HepG2 (cell line): Measurements from ENCODE around the gene ARHGEF10L. TPM values are rescaled to one million over a fixed set of nuclear protein-coding genes. Genes with fewer than 3 reads are reported as not detected.

Experiments
- EZH2 ChIP-seq: conservative IDR thresholded peaks from 2 replicates; pipeline ENCODE4 v1.6.1; 2012; ENCODE audit warnings: mild to moderate bottlenecking, low read depth, low read length, moderate library complexity
- GPN1 ChIP-seq: sonication (generic); formaldehyde crosslinking; IDR thresholded peaks from 2 replicates; pipeline ENCODE4 v1.5.1; 2020; ENCODE audit warnings: missing genetic modification reagents, borderline replicate concordance
- NFRKB ChIP-seq: fragments of 450-650 bp; IDR thresholded peaks from 2 replicates; pipeline ENCODE4 v1.6.1; 2017
- TSC22D2 ChIP-seq: sonication (generic); formaldehyde crosslinking; IDR thresholded peaks from 2 replicates; pipeline ENCODE4 v1.5.1; 2020; ENCODE audit warnings: missing genetic modification reagents, mild to moderate bottlenecking, borderline replicate concordance
- ZNF124 ChIP-seq: sonication (generic); formaldehyde crosslinking; IDR thresholded peaks from 2 replicates; pipeline ENCODE4 v1.4.0; 2020; ENCODE audit warnings: missing genetic modification reagents
- ZNF569 ChIP-seq: sonication (generic); formaldehyde crosslinking; IDR thresholded peaks from 2 replicates; pipeline ENCODE4 v1.5.0; 2020; ENCODE audit warnings: mild to moderate bottlenecking, missing genetic modification reagents, moderate library complexity, borderline replicate concordance
- ZNF646 ChIP-seq: sonication (generic); formaldehyde crosslinking; IDR thresholded peaks from 2 replicates; pipeline ENCODE4 v1.9.0; 2021; ENCODE audit warnings: mild to moderate bottlenecking, missing genetic modification reagents
- ZNF652 ChIP-seq: IDR thresholded peaks from 2 replicates; pipeline ENCODE4 v1.6.1; 2016; ENCODE audit warnings: low read depth, borderline replicate concordance
- polyA plus RNA-seq, 8 experiments: library from polyadenylated mRNA; depleted of rRNA in 3 of 8; stranded (reverse) in 7 of 8; unstranded in 1 of 8; fragments of >200 nt; fragmentation: Illumina TruSeq in 4 of 8; extraction: Trizol in 4 of 8; gene quantifications; 2 replicates each; pipeline versions ENCODE4 v1.2.1 to v1.2.3, GENCODE V29; 2011 to 2016; ENCODE audit warnings: low read depth in 4 of 8, missing spikeins in 1 of 8, mixed read lengths in 1 of 8; ENCODE audit not compliant: insufficient read depth in 1 of 8
- total RNA-seq, 5 experiments: library from RNA; depleted of rRNA; stranded (reverse); fragments of >200 nt; fragmentation: Illumina TruSeq; extraction: Trizol; gene quantifications; 2 replicates each; pipeline ENCODE4 v1.2.3, GENCODE V29; 2016; ENCODE audit warnings: low read depth in 1 of 5
- TF ChIP-seq, protein P1 (sequence below): sonication (generic); formaldehyde crosslinking; IDR thresholded peaks from 2 replicates; pipeline ENCODE4 v1.8.0; 2022; ENCODE audit warnings: mild to moderate bottlenecking, missing genetic modification reagents; ENCODE audit not compliant: insufficient replicate concordance
- TF ChIP-seq, protein P2 (sequence below), 2 experiments: sonication (generic) in 1 of 2; formaldehyde crosslinking in 1 of 2; IDR thresholded peaks; 2 replicates each; pipeline versions ENCODE4 v1.6.1 to v1.9.0; 2014 to 2022; ENCODE audit warnings: antibody characterized with exemption in 1 of 2, borderline replicate concordance in 1 of 2, inconsistent platforms in 1 of 2, low read depth in 1 of 2, missing genetic modification reagents in 1 of 2

ARHGEF10L gene
- total and polyA plus RNA-seq, 2 of the 13 experiments (the other 11 are each of a cell fraction or from before 2014, with no cell fraction given): 46.5 to 78.3 TPM

GRCh38 chr1:17581389-17582123, 42.1 kb downstream of the ARHGEF10L start (continued):
- TF ChIP-seq ZNF646 (CRISPR knock-in tag) (no peak), ZNF652 (CRISPR knock-in tag) (no peak; the same call in 1 of the 2 replicates), NFRKB (no peak), GPN1 (CRISPR knock-in tag) (no peak), EZH2 (no peak), ZNF569 (no peak), TSC22D2 (CRISPR knock-in tag) (no peak), ZNF124 (0 out of 2 replicates have a peak, but pooled peaks have one; percentile 26)
- TF ChIP-seq, protein P1, sequence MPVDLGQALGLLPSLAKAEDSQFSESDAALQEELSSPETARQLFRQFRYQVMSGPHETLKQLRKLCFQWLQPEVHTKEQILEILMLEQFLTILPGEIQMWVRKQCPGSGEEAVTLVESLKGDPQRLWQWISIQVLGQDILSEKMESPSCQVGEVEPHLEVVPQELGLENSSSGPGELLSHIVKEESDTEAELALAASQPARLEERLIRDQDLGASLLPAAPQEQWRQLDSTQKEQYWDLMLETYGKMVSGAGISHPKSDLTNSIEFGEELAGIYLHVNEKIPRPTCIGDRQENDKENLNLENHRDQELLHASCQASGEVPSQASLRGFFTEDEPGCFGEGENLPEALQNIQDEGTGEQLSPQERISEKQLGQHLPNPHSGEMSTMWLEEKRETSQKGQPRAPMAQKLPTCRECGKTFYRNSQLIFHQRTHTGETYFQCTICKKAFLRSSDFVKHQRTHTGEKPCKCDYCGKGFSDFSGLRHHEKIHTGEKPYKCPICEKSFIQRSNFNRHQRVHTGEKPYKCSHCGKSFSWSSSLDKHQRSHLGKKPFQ (CRISPR knock-in tag): no peak
- TF ChIP-seq, protein P2, sequence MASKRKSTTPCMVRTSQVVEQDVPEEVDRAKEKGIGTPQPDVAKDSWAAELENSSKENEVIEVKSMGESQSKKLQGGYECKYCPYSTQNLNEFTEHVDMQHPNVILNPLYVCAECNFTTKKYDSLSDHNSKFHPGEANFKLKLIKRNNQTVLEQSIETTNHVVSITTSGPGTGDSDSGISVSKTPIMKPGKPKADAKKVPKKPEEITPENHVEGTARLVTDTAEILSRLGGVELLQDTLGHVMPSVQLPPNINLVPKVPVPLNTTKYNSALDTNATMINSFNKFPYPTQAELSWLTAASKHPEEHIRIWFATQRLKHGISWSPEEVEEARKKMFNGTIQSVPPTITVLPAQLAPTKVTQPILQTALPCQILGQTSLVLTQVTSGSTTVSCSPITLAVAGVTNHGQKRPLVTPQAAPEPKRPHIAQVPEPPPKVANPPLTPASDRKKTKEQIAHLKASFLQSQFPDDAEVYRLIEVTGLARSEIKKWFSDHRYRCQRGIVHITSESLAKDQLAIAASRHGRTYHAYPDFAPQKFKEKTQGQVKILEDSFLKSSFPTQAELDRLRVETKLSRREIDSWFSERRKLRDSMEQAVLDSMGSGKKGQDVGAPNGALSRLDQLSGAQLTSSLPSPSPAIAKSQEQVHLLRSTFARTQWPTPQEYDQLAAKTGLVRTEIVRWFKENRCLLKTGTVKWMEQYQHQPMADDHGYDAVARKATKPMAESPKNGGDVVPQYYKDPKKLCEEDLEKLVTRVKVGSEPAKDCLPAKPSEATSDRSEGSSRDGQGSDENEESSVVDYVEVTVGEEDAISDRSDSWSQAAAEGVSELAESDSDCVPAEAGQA (IDR thresholded peaks at IDR 0.05; ENCODE audit: low read depth): 0 out of 2 replicates have a peak, but pooled peaks have one; percentile 32
- TF ChIP-seq, protein P2 (CRISPR knock-in tag; IDR thresholded peaks at IDR 0.05; ENCODE audit: borderline replicate concordance): no peak
